GM12875 (cell line): ENCODE data around the gene FRS2.

Experiments
- H3K4me3 ChIP-seq: one replicate; pipeline ENCODE4 v1.5.1; 2011; ENCODE audit warnings: low read depth, low read length, control low read depth
- CTCF ChIP-seq: IDR thresholded peaks from 2 replicates; pipeline ENCODE4 v1.5.1; 2011; ENCODE audit warnings: low read depth, mild to moderate bottlenecking, control low read depth, inconsistent platforms, low read length, moderate library complexity, borderline replicate concordance; ENCODE audit not compliant: insufficient read depth

FRS2 gene

GRCh38 chr12:69470189-69471075 lies at the start of gene FRS2:
FRS2 (plus strand) TSS chr12:69470388; CDS start chr12:69569031, 98,643 bp downstream.
- TF ChIP-seq CTCF: peak; percentile 26; the same call in 1 of the 2 replicates
- peak within 1 kb of the TSS; percentile 96 for H3K4me3 ChIP-seq

GRCh38 chr12:69421548-69421947 lies 48.6 kb upstream of the FRS2 start:
- no peak overlapping the region for H3K4me3 ChIP-seq
- no peak for TF ChIP-seq CTCF

GRCh38 chr12:69423037-69423905 lies 46.9 kb upstream of the FRS2 start:
- TF ChIP-seq CTCF: no peak
- no peak overlapping the region for H3K4me3 ChIP-seq

GRCh38 chr12:69425417-69425816 lies 44.8 kb upstream of the FRS2 start:
- no peak overlapping the region for H3K4me3 ChIP-seq
- TF ChIP-seq CTCF: no peak

- no peak for TF ChIP-seq CTCF
Observed at GRCh38 chr12:69428351-69429073, 41.7 kb upstream of the FRS2 start.

GRCh38 chr12:69430942-69431590 lies 39.1 kb upstream of the FRS2 start:
- H3K4me3 ChIP-seq: no peak overlapping the region
- no peak for TF ChIP-seq CTCF

More at GRCh38 chr12:69428351-69429073, 41.7 kb upstream of the FRS2 start:
- H3K4me3 ChIP-seq: no peak overlapping the region
